Fibroblast of the conjunctiva (primary cell): ENCODE results near the gene PCDH15.
"Not testable (repeated sequence)": the region's sequence is repeated elsewhere in the genome, so short reads cannot be mapped to it uniquely, and the experiment has no call there.

Experiments
- DNase-seq: peaks from one replicate; pipeline ENCODE4 v3.0.0-alpha.2; 2010; ENCODE audit warnings: low read depth

PCDH15 gene

GRCh38 chr10:54554028-54554427 lies 247.0 kb downstream of the PCDH15 start:
- no peak for DNase-seq

GRCh38 chr10:54550016-54550415 lies 251.0 kb downstream of the PCDH15 start:
- no peak for DNase-seq

GRCh38 chr10:54531296-54531695 lies 269.7 kb downstream of the PCDH15 start:
- DNase-seq: no peak

GRCh38 chr10:54530299-54530698 lies 270.7 kb downstream of the PCDH15 start:
- DNase-seq: no peak

- DNase-seq: no peak
These were observed 275.2 kb downstream of the PCDH15 start for GRCh38 chr10:54525816-54526215.

GRCh38 chr10:54515244-54515643 lies 285.8 kb downstream of the PCDH15 start:
- not testable (repeated sequence) for DNase-seq

GRCh38 chr10:54503863-54504262 lies 297.2 kb downstream of the PCDH15 start:
- no peak for DNase-seq

- DNase-seq: no peak
These were observed 299.1 kb downstream of the PCDH15 start for GRCh38 chr10:54501929-54502328.

- DNase-seq: no peak
These were observed 304.2 kb downstream of the PCDH15 start for GRCh38 chr10:54496852-54497251.

GRCh38 chr10:54487743-54488142 lies 313.3 kb downstream of the PCDH15 start:
- DNase-seq: no peak

- no peak for DNase-seq
These were observed 315.1 kb downstream of the PCDH15 start for GRCh38 chr10:54485971-54486370.

- no peak for DNase-seq
These were observed 316.8 kb downstream of the PCDH15 start for GRCh38 chr10:54484186-54484585.

GRCh38 chr10:54478601-54479000 lies 322.4 kb downstream of the PCDH15 start:
- no peak for DNase-seq

GRCh38 chr10:54477738-54478137 lies 323.3 kb downstream of the PCDH15 start:
- no peak for DNase-seq

GRCh38 chr10:54470324-54470631 lies 330.8 kb downstream of the PCDH15 start:
- DNase-seq: no peak

GRCh38 chr10:54469587-54470323 lies 331.3 kb downstream of the PCDH15 start:
- DNase-seq: no peak

- DNase-seq: no peak
These were observed 346.8 kb downstream of the PCDH15 start for GRCh38 chr10:54454271-54454670.

- DNase-seq: no peak
These were observed 352.0 kb downstream of the PCDH15 start for GRCh38 chr10:54449056-54449455.

- DNase-seq: no peak
These were observed 356.9 kb downstream of the PCDH15 start for GRCh38 chr10:54444170-54444569.

- DNase-seq: no peak
These were observed 359.8 kb downstream of the PCDH15 start for GRCh38 chr10:54441275-54441674.

- DNase-seq: no peak
These were observed 366.2 kb downstream of the PCDH15 start for GRCh38 chr10:54434782-54435181.

GRCh38 chr10:54415483-54415882 lies 385.5 kb downstream of the PCDH15 start:
- DNase-seq: no peak

GRCh38 chr10:54402576-54402975 lies 398.5 kb downstream of the PCDH15 start:
- no peak for DNase-seq

- DNase-seq: no peak
These were observed 405.0 kb downstream of the PCDH15 start for GRCh38 chr10:54396031-54396430.
